GM21786 (cell line): ENCODE results near the gene PDE9A.

Experiments
- ATAC-seq: cut with Tn5 transposase; IDR thresholded peaks from one replicate; pipeline ENCODE4 v1.9.1; 2021; ENCODE audit not compliant: unreplicated experiment

Gene PDE9A

GRCh38 chr21:42670058-42670880, 16.8 kb downstream of the PDE9A start:
- ATAC-seq, result no peak

GRCh38 chr21:42670884-42671283, 17.5 kb downstream of the PDE9A start:
- no peak for ATAC-seq

GRCh38 chr21:42671778-42672593, 18.6 kb downstream of the PDE9A start:
- no peak for ATAC-seq

DNA sequence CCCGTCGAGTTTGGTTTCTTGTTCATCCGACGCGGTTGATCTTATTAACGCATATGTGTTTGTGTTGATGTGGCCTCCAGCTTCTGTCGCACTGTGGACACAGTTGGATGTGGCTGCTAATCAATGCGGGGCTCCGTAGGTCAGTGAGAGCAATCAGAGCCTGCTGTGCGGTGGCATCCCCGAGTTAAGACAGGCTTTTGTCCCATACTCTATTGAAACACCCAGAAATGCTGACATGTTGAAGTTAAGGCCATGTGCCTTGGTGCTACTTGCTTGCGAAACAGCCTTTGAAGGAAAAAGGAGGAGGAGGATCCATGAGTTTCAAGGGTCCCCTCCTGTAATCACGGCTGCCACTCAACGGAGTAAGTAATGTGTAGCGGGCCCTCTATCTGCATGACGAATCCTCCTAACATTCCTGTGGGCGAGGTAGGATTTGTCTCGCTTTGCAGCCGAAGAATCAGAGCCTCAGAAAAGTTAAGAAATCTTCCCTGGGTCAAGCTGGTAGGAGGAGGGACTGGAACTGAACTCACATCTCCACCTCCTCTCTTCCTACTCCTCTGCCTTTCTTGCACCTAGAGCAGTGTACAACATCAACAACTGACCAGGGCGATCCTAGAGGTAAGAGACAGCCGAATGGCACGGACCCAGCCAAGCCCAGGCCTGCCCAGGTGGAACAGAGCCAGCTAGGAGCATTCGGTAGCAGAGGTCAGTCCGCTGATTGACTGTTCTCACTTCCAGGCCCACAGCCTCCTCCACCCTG, 19.5 kb downstream of the PDE9A start:
- ATAC-seq, result no peak

- ATAC-seq, result no peak
Observed at GRCh38 chr21:42673633-42674328, 20.4 kb downstream of the PDE9A start.

DNA sequence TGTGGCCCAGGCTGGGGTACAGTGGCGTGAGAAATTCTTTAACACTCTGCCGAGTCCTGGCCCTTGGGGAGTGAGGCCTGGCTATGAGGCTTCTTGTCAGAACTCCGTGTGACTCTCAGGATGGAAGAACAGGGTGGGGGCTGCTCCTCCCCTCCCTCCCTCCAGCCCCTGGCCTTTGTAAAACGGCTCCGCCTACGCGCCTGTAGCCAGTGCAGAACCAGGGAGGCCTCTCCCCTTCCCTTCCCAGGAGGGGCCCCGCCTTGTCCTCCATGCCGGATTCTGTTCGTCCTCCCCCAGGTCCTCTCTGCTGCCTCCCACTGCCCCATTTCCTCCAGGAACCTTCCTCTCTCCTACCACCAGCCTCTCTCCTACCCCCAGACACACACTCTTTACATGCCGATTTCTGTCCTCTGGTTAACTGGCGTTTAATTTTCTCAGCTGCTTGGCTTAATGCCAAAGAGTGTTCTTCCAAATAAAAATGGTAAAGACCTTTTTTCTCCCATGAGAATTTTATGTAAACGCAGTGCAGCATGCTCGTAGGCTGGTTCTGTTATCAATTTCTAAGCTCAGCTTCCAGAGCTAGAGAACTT, 21.0 kb downstream of the PDE9A start:
- ATAC-seq, result no peak

GRCh38 chr21:42675403-42675802, 22.0 kb downstream of the PDE9A start:
- ATAC-seq, result no peak

GRCh38 chr21:42676808-42677207, 23.4 kb downstream of the PDE9A start:
- no peak for ATAC-seq

- no peak for ATAC-seq
Observed at GRCh38 chr21:42677339-42678321, 24.2 kb downstream of the PDE9A start.

DNA sequence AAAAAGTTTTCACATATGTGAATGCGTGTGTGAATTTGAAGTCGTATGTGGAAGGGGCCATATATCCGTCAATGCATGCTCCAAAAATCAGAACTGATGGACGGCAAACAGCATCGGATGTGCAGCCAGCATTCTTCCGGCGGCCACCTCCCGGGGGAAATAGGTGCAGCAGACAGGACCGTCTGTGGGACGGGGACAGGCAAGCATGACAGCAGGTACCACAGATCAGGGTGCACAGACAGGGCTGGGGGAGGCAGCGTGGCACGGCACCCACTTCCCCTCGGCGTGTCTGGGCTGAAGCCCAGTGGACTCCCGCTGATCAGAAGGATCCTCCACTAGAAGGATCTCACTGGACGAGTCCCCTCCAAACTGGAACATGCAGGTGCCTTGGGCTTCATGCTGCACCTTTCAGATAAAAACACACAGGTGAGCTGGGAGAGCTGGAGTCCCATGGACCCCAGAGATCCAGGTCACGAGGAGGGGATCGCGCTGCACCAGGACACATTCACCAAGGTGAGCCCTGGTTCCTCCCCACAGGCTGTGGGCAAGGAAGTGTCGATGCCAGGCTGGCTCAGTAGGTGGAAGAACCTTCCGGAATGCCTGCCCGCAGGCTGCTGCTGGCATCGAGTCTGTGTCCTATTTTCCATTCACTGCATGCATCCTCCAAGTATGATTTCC, 25.3 kb downstream of the PDE9A start:
- ATAC-seq, result no peak

DNA sequence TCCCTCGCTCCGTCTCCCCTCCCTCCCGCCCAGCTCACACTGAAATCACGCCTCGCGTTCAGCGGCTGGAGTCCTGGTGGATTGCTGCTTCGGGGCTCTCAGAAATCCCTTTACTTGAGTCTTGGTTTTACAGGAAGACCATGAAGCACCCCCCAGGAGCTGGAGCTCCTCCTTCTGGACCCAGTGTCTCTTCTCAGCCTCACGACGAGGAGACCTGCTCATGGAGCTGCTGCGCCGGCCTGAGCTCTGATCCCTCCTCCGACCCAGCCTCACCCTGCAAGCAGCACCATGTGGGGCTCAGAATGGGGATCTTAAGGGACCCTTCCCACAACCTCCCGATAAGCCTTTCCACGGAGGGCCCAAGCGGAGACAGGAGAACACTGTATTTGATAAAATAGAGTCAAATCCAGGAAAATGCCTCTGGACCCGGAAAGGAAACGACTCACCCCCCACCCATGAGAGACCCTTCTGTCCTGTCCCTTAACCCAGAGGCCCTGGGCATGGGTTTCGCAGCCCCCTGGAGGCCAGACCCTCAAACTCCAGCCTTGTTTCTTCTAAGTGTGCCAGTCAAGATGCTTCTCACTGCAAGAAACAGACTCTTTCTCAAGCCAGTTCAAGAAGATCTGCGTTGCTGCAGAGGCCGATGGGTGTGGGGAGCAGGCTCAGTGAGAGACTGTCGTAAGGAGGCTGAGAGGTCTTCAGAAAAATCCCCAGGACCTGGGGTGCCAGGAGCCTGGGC, 26.1 kb downstream of the PDE9A start:
- ATAC-seq, result no peak

- ATAC-seq, result no peak
Observed at GRCh38 chr21:42680058-42680330, 26.6 kb downstream of the PDE9A start.

DNA sequence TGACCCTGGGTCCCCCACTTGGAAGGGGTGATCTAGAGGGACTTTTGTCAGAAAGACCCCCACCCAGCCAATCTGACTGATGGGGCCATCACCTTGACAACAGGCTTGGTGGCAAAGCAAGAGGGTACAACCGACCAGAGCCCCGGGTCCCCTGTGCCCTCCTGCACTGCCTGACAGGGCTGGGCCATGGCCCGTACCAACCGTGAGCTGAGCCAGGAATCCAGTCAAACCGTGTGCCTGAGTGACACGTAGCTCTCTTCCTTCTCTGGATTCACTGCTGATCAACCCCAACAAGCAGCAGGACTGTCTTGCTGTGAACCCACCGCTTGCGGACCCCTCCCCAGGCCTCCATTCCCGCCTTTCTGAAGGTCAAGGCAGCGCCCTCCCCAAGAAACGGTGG, 27.0 kb downstream of the PDE9A start:
- ATAC-seq, result no peak

DNA sequence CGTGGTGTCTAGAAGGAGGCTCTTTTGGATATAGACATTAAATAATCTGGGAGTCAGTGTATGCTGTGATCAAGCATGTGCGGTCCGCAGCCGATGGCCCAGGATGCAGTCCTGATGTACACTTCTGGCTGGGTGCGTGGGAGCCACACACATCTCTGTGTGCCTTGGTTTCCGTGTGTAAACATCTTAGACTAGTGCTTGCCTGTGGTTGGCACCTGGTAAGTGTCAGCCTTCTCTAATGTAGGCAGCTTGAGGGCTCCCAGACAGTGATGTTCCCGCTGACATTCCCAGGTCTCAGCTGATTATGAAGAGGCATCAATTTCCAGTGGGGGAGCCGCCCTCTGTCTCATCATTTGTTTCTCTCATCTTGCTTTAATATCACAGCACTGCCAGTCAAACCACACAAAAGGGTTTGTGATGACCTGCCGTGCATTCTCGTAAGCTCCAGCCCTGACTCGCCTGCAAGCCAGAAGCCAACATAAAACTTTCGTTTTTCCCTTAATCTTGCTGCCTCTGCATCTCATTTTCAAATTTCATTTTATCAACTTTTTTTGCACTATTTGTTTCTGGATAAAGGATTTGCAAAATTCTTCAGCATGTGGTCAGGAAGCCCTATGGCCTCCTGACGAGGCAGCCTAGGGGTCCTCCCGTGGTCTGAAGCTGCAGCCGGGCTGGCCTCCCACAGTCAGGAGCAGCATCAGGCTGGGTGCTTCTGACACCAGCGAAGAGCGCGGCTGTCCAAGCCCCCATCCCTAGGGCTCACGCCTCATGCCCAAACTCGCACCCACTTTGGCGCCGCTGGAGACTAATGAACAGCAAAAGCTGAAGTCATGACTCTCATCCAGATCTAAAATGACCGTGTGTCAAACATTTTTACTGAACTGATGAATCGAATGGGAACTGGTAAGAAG, 28.1 kb downstream of the PDE9A start:
- ATAC-seq, result no peak

DNA sequence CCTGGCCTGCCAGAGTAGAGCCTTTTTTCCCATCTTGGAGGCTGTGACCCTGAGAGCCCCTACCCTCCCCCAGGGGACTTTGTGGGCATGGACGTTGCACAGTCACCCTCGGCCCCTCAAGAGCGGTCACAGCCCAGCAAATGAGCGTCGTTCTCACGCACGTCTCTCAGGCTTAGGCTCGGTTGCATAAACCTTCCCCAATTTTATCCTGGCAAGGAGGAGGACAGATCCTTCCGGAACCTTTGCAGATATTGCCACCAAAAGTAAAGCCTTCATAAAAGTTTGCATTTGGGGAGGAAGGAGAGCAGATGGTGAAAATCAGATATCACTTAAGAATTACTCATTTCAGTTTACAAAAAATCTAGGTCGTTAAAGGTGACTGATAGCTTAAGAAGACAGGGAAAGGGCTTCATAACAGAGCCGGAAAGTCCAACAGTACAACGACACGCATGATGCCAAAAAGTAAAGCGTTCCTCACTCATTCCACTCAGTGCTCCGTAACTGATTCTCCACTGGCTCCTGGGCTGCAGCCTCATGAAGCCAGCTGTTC, 29.3 kb downstream of the PDE9A start:
- ATAC-seq, result no peak

GRCh38 chr21:42683371-42684108, 30.1 kb downstream of the PDE9A start:
- ATAC-seq, result no peak
